ENCODE results near the gene ZNF609.
A peak's percentile ranks its signal among the peaks of the same experiment; 100 is the strongest.

ZNF609 gene

DNA sequence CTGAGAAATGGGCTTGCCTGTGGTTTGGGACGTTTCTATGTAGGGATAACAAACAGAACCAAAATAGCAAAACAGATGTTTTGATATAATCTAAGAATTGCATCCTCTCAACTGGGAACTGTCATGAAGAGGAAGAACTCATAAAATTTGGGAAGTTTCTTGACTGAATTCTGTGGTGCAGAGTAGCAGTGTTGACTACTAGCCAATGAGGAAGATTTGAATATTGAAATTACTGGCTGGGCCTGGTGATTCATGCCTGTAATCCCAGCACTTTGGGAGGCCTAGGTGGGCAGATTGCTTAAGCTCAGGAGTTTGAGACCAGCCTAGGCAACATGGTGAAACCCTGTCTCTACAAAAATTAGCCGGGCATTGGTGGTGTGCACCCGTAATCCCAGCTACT is 42.2 kb downstream of the ZNF609 start:
- Histone ChIP-seq H3K4me3 (peak overlapping the region in 1 of 10 experiments; percentile 8; a peak in 1 of 20 replicates), H4K20me1 (peaks cover 65 to 92% (median 82%) of the 10 kb centered on the region in 11 experiments; a peak in 21 of 22 replicates), H3K9me3 (replicated peaks in 1 of 11) (no peaks in the 10 kb centered on the region), H3K9ac (peak overlapping the region in 9 of 11 experiments; percentile 11 to 74 (median 51); a peak in 10 of 22 replicates), H3K36me3 (peaks cover 26 to 84% (median 65%) of the 10 kb centered on the region in 11 experiments), H3K4me2 (peak overlapping the region; percentile 43 to 94 (median 72)), H3K4me1 (peaks cover 37 to 74% (median 46%) of the 10 kb centered on the region in 10 experiments), H3K27ac (peak overlapping the region; percentile 27 to 85 (median 67); a peak in 20 of 22 replicates), H3K27me3 (no peaks in the 10 kb centered on the region)
- TF ChIP-seq Cebpa-rat (IDR thresholded peaks at IDR 0.05): no peak

DNA sequence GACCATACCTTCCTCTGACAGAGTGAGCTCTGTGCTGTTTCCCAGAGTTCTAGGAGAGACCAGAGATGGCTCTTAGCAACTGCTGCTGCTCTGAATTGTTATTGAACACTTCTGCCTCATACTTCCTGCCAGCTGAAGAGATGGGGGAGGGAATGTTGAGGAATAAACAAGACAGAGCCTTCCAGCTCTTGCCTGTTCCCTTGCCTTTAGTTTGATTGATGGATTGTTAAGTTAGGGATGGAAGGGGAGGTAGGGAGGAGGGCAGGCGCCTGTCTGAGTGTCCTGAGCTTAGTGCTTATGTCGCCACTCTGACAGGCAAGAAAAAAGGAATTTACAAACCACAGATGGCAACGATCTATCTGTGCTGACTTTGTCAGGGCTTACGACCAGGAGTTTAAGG is 42.8 kb downstream of the ZNF609 start:
- Histone ChIP-seq H3K36me3 (peaks cover 26 to 78% (median 59%) of the 10 kb centered on the region in 11 experiments), H3K9me3 (replicated peaks in 1 of 11) (no peaks in the 10 kb centered on the region), H4K20me1 (peaks cover 65 to 94% (median 85%) of the 10 kb centered on the region in 11 experiments; a peak in 21 of 22 replicates), H3K4me1 (peaks cover 43 to 80% (median 53%) of the 10 kb centered on the region in 10 experiments), H3K27ac (peak overlapping the region; percentile 27 to 85 (median 67); a peak in 21 of 22 replicates), H3K27me3 (no peaks in the 10 kb centered on the region), H3K4me2 (peak overlapping the region; percentile 43 to 94 (median 72)), H3K4me3 (peak overlapping the region in 1 of 10 experiments; percentile 8; a peak in 2 of 20 replicates), H3K9ac (peak overlapping the region; percentile 9 to 74 (median 46); a peak in 19 of 22 replicates)
- no peak for TF ChIP-seq Cebpa-rat (IDR thresholded peaks at IDR 0.05)

DNA sequence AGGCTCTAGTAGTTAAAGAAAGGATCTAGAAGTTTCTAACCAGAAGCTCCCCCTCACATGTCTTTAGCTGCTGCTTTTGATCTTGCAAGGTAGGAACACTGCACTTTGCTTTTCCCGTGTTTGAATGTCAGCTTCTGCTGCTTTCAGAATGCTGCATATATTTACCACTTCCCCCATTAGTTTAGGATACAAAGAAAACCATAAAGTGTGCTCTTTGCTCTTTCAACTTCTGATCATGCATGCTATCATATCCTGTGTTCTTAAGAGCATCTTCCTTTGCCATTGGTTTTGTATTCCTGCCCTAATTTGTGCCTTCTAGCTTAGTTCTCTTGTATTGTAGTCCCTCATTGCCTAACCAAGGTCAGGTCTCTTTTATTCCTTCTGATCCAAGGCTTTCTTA is 43.3 kb downstream of the ZNF609 start:
- Histone ChIP-seq H3K27ac (peak overlapping the region; percentile 27 to 85 (median 67); a peak in 20 of 22 replicates), H4K20me1 (peaks cover 63 to 95% (median 86%) of the 10 kb centered on the region in 11 experiments; a peak in 21 of 22 replicates), H3K4me2 (peak overlapping the region; percentile 43 to 94 (median 72)), H3K4me1 (peaks cover 47 to 84% (median 57%) of the 10 kb centered on the region in 10 experiments), H3K27me3 (no peaks in the 10 kb centered on the region), H3K36me3 (peaks cover 23 to 75% (median 55%) of the 10 kb centered on the region in 11 experiments), H3K9ac (peak overlapping the region; percentile 9 to 74 (median 46); a peak in 19 of 22 replicates), H3K4me3 (no peak overlapping the region), H3K9me3 (replicated peaks in 1 of 11) (no peaks in the 10 kb centered on the region)
- no peak for TF ChIP-seq Cebpa-rat (IDR thresholded peaks at IDR 0.05)

DNA sequence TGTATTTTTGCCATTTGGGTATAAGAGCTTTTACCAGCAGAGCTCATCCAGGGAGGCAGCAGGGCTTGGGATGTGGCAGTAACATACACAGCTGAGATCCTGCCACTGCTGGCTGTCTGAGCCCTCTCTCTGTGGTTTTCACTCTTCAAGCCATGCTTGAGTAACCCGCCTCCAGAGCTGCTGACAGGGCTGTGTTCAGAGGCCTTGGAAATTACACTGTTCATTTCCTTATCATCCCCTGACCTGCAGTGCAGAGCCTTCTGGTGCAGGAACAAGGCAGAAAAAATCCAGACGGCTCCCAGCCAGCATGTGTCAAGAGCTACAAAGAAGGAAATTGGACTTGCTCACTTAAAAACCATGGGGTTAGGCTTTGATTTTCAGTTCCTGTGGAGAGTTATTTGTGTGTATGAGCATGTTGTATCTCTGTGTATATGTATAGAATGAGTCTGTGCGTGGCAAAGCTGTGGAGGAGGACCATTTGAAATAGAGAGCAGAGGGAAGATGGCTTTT is 47.0 kb downstream of the ZNF609 start:
- peak overlapping the region; percentile 6 to 57 (median 47); a peak in 20 of 22 replicates for H3K9ac ChIP-seq
- peaks cover 39 to 75% (median 51%) of the 10 kb centered on the region in 10 experiments for H3K4me1 ChIP-seq
- H3K36me3 ChIP-seq: peaks cover 9 to 66% (median 41%) of the 10 kb centered on the region in 11 experiments; a peak in 21 of 22 replicates
- no peaks in the 10 kb centered on the region for H3K9me3 ChIP-seq (replicated peaks in 1 of 11)
- H3K27me3 ChIP-seq: no peaks in the 10 kb centered on the region
- TF ChIP-seq Cebpa-rat (IDR thresholded peaks at IDR 0.05): peak in 3 of 11 experiments; percentile 16 to 66 (median 23); a peak in 1 of 22 replicates
- H3K4me3 ChIP-seq: peak overlapping the region in 3 of 10 experiments; percentile 3 to 25 (median 12); a peak in 2 of 20 replicates
- peak overlapping the region; percentile 50 to 71 (median 64); a peak in 21 of 22 replicates for H3K27ac ChIP-seq
- peaks cover 44 to 93% (median 63%) of the 10 kb centered on the region in 11 experiments; a peak in 21 of 22 replicates for H4K20me1 ChIP-seq
- H3K4me2 ChIP-seq: peak overlapping the region; percentile 63 to 88 (median 76)

DNA sequence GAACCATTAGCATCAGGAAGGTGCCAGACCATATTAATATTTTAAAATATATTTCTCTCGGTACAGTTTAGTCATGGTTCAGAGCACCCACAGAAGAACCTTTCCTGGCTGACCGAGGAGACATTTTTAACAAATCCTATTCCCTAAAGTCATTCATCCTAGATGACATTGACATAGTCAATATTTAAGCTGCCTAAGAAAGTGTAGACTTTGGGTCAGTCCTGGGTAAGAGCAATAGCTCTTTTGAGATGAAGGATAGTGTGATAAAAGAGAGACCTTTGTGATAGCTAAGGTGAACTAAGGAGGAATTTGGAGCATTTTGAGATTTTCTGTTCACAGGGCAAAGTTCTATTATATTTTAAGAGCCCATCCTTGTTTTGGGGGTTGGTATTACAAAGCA is 47.5 kb downstream of the ZNF609 start:
- Histone ChIP-seq H4K20me1 (peaks cover 39 to 91% (median 58%) of the 10 kb centered on the region in 11 experiments; a peak in 21 of 22 replicates), H3K4me2 (peak overlapping the region; percentile 63 to 81 (median 76)), H3K9me3 (replicated peaks in 1 of 11) (no peaks in the 10 kb centered on the region), H3K9ac (peak overlapping the region; percentile 6 to 57 (median 47); a peak in 20 of 22 replicates), H3K27me3 (no peaks in the 10 kb centered on the region), H3K27ac (peak overlapping the region; percentile 50 to 71 (median 64); a peak in 21 of 22 replicates), H3K4me3 (peak overlapping the region in 2 of 10 experiments; percentile 12 to 25; a peak in 3 of 20 replicates), H3K4me1 (peaks cover 34 to 70% (median 46%) of the 10 kb centered on the region in 10 experiments), H3K36me3 (peaks cover 9 to 66% (median 41%) of the 10 kb centered on the region in 11 experiments; a peak in 21 of 22 replicates)
- TF ChIP-seq Cebpa-rat (IDR thresholded peaks at IDR 0.05): no peak

DNA sequence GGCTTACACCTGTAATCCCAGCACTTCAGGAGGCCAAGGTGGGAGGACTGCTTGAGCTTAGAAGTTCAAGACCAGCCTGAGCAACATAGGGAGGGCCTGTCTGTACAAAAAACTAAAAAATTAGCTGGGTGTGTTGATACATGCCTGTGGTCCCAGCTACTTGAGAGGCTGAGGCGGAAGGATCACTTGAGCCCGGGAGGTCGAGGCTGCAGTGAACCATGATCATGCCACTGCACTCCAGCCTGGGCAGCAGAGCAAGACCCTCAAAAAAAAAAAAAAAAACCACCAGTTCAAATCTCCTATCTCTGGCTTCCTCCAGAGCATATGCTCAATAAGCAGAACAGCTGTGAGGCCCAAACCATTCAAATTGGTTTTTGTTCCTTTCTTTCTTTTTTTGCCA is 53.4 kb downstream of the ZNF609 start:
- TF ChIP-seq Cebpa-rat (IDR thresholded peaks at IDR 0.05): no peak
- Histone ChIP-seq H3K4me3 (no peak overlapping the region), H3K27ac (no peak overlapping the region), H4K20me1 (peaks cover 6 to 89% (median 27%) of the 10 kb centered on the region in 11 experiments; a peak in 18 of 22 replicates), H3K27me3 (no peaks in the 10 kb centered on the region), H3K36me3 (peaks cover 33 to 93% (median 67%) of the 10 kb centered on the region in 11 experiments), H3K4me1 (peaks cover 0 to 19% (median 5%) of the 10 kb centered on the region in 10 experiments; a peak in 14 of 20 replicates), H3K4me2 (no peak overlapping the region), H3K9ac (no peak overlapping the region), H3K9me3 (replicated peaks in 1 of 11) (no peaks in the 10 kb centered on the region)

DNA sequence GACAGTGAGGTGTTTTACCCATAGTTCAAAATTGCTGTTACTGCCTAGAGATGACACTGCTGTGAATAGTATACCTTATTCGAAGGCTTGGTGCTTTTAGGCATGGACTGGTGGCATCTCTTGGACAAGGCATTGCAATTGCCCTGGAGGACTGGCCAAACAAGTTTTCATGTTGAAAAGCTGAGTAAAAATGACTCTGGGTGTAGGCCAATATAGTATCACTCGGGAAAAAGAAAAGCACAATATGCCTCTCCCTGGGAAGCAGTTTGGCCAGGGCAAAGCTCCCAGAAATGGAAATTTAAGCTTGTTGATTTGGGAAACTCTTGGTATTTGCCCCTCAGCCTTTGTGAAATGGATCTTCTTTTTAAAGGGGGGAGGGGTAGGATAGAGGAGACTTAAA is 54.8 kb downstream of the ZNF609 start:
- Histone ChIP-seq H4K20me1 (peaks cover 7 to 87% (median 32%) of the 10 kb centered on the region in 11 experiments; a peak in 18 of 22 replicates), H3K4me3 (no peak overlapping the region), H3K36me3 (peaks cover 38 to 89% (median 62%) of the 10 kb centered on the region in 11 experiments), H3K9me3 (replicated peaks in 1 of 11) (no peaks in the 10 kb centered on the region), H3K4me2 (no peak overlapping the region), H3K27ac (no peak overlapping the region), H3K9ac (no peak overlapping the region), H3K27me3 (no peaks in the 10 kb centered on the region), H3K4me1 (peaks cover 0 to 5% (median 0%) of the 10 kb centered on the region in 10 experiments; a peak in 5 of 20 replicates)
- TF ChIP-seq Cebpa-rat (IDR thresholded peaks at IDR 0.05): no peak

DNA sequence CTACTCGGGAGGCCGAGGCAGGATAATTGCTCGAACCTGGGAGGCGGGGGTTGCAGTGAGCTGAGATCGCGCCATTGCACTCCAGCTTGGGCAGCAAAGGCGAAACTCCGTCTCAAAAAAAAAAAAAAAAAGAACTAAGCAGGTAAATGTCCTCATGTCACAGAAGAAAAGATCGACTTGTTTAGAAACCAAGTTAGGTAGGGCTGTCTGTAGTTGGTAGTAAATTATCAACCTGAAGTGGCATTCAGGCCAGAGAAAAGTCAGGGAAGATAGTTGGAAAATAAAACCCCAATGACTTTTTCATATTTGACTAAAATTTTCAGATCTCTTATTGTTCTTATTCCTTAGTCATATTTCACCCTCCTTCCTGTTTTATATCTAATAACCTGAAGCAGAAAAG is 55.4 kb downstream of the ZNF609 start:
- H3K4me3 ChIP-seq: no peak overlapping the region
- no peaks in the 10 kb centered on the region; a peak in 2 of 20 replicates for H3K4me1 ChIP-seq
- TF ChIP-seq Cebpa-rat (IDR thresholded peaks at IDR 0.05): no peak
- peaks cover 36 to 89% (median 59%) of the 10 kb centered on the region in 11 experiments for H3K36me3 ChIP-seq
- no peak overlapping the region for H3K9ac ChIP-seq
- H3K9me3 ChIP-seq (replicated peaks in 1 of 11): no peaks in the 10 kb centered on the region
- H4K20me1 ChIP-seq: peaks cover 11 to 88% (median 37%) of the 10 kb centered on the region in 11 experiments; a peak in 18 of 22 replicates
- no peak overlapping the region for H3K4me2 ChIP-seq
- no peaks in the 10 kb centered on the region for H3K27me3 ChIP-seq
- H3K27ac ChIP-seq: no peak overlapping the region

DNA sequence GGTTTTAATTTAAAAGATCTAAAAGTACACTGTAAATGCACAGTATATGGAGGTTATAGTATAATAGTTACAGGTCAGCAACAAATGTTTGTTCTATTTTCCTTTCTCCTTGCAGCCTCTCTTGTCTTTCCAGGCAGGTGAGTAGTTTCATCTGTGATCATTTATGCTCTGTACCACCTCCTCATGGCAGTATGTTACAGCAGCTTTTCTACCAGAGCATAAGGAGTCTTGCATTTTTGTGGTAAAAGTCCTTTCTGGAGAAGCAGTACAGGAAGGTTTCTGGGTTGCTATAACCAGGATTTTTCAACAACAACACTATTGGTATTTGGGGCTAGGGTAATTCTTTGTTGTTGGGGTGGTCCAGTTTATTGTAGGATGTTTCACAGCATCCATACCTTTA is 59.5 kb downstream of the ZNF609 start:
- TF ChIP-seq Cebpa-rat (IDR thresholded peaks at IDR 0.05): no peak

More for the DNA sequence above, 59.5 kb downstream of the ZNF609 start:
- no peak overlapping the region for H3K9ac ChIP-seq
- peaks cover 0 to 10% (median 4%) of the 10 kb centered on the region in 10 experiments; a peak in 4 of 20 replicates for H3K4me1 ChIP-seq
- no peaks in the 10 kb centered on the region for H3K27me3 ChIP-seq
- peaks cover 34 to 75% (median 53%) of the 10 kb centered on the region in 11 experiments for H3K36me3 ChIP-seq
- peaks cover 24 to 88% (median 47%) of the 10 kb centered on the region in 11 experiments; a peak in 19 of 22 replicates for H4K20me1 ChIP-seq
- H3K4me2 ChIP-seq: no peak overlapping the region
- H3K27ac ChIP-seq: no peak overlapping the region
- H3K9me3 ChIP-seq (replicated peaks in 1 of 11): peaks cover 0 to 5% (median 0%) of the 10 kb centered on the region in 11 experiments; a peak in 1 of 22 replicates
- H3K4me3 ChIP-seq: no peak overlapping the region

Measured in BLaER1 treated with 17β-estradiol and CSF1 and Interleukin-3, amounts not matched to agents 10 nM and 100 nM (cell line).